Left ventricle myocardium inferior (tissue), 1 donor: Measurements from ENCODE around the gene VTI1A. TPM values are rescaled to one million over a fixed set of nuclear protein-coding genes. Genes with fewer than 3 reads are reported as not detected.

Experiments used
- DNase-seq: peaks from one replicate; pipeline ENCODE4 v3.0.0-alpha.2; 2020
- H3K27ac ChIP-seq: fragments of 200-600 bp; replicated peaks from 2 replicates; pipeline ENCODE4 v1.8.0; 2021
- H3K27me3 ChIP-seq: fragments of 200-600 bp; 2 replicates; pipeline ENCODE4 v1.8.0; 2021; ENCODE audit warnings: low read depth
- H3K36me3 ChIP-seq: fragments of 200-600 bp; 2 replicates; pipeline ENCODE4 v1.8.0; 2021
- H3K4me1 ChIP-seq: fragments of 200-600 bp; 2 replicates; pipeline ENCODE4 v1.8.0; 2021
- H3K4me3 ChIP-seq: fragments of 200-600 bp; 2 replicates; pipeline ENCODE4 v1.8.0; 2021; ENCODE audit warnings: mild to moderate bottlenecking, moderate library complexity
- H3K9me3 ChIP-seq: fragments of 200-600 bp; replicated peaks from 2 replicates; pipeline ENCODE4 v1.8.0; 2021
- intact Hi-C: fragments of 100-400 bp; cut with micrococcal nuclease; formaldehyde crosslinking; loops from one replicate; pipeline ENCODE4 v1.11.0; 2022
- total RNA-seq: library from RNA; stranded (reverse); fragmentation: NEBNext Ultra II Directional; extraction: Animal tissue kit (Norgen Biotek cat#: 25700); gene quantifications from one replicate; pipeline ENCODE4 v1.2.1, GENCODE V29; 2021
- TF ChIP-seq, protein P1 (sequence below): fragments of 200-600 bp; IDR thresholded peaks from 2 replicates; pipeline ENCODE4 v1.8.0; 2021; ENCODE audit warnings: antibody characterized with exemption, mild to moderate bottlenecking, borderline replicate concordance
- donor health status: DM: no; HTN: yes; CAD: no; lungs with severe emphysema.

The VTI1A gene
- total RNA-seq, 1 donor from 2014 or later: 20.5 TPM

DNA sequence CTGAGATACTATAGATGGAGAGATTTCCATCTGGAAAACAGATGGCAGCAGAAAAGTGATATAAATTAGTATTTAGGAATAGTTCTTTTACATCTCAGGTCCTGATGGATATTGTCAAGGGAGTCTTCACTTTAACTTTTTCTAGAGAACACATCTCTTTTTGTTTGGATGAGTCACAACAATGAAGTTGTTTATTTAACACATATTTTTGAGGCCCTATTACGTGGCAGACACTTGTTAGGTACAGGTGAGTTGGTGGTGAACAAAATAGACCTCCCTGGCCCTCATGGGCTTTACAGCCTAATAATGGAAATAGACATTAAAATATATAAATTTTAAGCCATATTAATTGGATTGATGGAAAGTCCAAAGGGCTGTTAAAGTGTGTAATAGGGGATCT lies 168.3 kb downstream of the VTI1A start:
- Histone ChIP-seq H3K36me3 (no peaks in the 10 kb centered on the region), H3K9me3 (peaks cover 18% of the 10 kb centered on the region), H3K4me1 (peaks cover 18% of the 10 kb centered on the region), H3K27me3 (no peaks in the 10 kb centered on the region), H3K4me3 (no peak overlapping the region), H3K27ac (no peak overlapping the region)
- intact Hi-C loops: no loop called here
- TF ChIP-seq, protein P1, sequence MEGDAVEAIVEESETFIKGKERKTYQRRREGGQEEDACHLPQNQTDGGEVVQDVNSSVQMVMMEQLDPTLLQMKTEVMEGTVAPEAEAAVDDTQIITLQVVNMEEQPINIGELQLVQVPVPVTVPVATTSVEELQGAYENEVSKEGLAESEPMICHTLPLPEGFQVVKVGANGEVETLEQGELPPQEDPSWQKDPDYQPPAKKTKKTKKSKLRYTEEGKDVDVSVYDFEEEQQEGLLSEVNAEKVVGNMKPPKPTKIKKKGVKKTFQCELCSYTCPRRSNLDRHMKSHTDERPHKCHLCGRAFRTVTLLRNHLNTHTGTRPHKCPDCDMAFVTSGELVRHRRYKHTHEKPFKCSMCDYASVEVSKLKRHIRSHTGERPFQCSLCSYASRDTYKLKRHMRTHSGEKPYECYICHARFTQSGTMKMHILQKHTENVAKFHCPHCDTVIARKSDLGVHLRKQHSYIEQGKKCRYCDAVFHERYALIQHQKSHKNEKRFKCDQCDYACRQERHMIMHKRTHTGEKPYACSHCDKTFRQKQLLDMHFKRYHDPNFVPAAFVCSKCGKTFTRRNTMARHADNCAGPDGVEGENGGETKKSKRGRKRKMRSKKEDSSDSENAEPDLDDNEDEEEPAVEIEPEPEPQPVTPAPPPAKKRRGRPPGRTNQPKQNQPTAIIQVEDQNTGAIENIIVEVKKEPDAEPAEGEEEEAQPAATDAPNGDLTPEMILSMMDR: no peak
- no peak for DNase-seq

DNA sequence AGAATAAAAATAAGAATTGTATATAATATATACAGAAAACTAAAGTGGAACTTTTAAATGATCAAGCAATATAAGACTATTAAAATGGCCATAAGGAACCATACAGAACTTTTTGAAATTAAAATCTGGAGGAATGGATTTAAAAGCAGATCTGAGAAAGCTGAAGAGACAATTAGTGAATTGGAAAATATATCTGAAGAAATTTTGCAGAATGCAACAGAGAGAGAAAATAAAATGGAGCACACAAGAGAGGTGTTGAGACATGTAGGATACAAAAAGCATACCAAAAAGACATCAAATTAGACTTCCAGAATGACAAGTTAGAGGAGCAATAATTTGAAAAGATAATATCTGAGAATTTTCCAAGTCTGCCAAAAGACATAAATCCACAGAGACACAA lies 169.6 kb downstream of the VTI1A start:
- no peak overlapping the region for H3K27ac ChIP-seq
- peaks cover 19% of the 10 kb centered on the region for H3K4me1 ChIP-seq
- no peak overlapping the region for H3K4me3 ChIP-seq
- H3K27me3 ChIP-seq: no peaks in the 10 kb centered on the region
- intact Hi-C loops: no loop called here
- DNase-seq: no peak
- peaks cover 18% of the 10 kb centered on the region for H3K9me3 ChIP-seq
- no peaks in the 10 kb centered on the region for H3K36me3 ChIP-seq
- TF ChIP-seq, protein P1: no peak

DNA sequence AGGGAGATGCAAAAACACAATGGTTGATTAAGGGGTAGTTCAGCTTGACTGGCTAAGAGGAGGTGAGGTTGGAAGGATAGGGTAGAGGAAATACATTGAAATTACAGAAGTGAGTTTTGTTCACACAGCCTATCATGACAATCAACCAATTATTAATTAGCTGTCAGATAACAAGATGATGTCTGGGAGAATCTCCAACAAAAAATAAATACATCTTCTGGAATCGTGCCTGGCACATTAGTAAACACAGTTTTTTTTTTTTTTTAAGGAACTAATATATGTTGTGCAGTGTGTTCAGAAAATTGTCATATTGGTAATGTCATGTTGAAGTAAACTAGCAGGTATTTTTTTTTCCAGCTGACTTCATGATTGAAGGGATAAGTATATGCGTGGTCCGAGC lies 171.8 kb downstream of the VTI1A start:
- DNase-seq: no peak
- Histone ChIP-seq H3K9me3 (peaks cover 18% of the 10 kb centered on the region), H3K4me1 (peaks cover 16% of the 10 kb centered on the region), H3K4me3 (no peak overlapping the region), H3K27ac (no peak overlapping the region), H3K36me3 (no peaks in the 10 kb centered on the region), H3K27me3 (no peaks in the 10 kb centered on the region)
- TF ChIP-seq, protein P1: no peak
- intact Hi-C loops: no loop called here

DNA sequence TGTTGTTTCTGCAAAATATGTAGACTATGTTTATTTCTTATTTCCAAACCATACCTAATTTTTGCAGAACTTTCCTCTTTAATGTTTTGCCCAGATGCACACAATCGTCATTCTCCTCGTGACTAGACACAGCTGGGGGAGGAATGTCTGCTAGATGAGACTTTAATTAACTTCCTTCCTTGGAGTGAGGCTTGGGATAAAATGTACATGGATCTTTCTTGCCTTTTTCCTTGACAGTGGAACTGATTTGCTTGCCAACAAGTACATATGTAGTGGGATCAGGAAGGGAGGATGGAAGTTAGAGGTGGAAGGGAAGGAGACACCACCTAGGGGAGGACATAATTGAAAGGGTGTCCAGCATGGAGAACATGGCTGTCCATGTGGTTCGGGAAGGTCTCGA lies 172.5 kb downstream of the VTI1A start:
- Histone ChIP-seq H3K27me3 (no peaks in the 10 kb centered on the region), H3K27ac (no peak overlapping the region), H3K4me1 (peaks cover 14% of the 10 kb centered on the region), H3K36me3 (no peaks in the 10 kb centered on the region), H3K9me3 (peaks cover 18% of the 10 kb centered on the region), H3K4me3 (no peak overlapping the region)
- TF ChIP-seq, protein P1: no peak
- DNase-seq: no peak
- intact Hi-C loops: no loop called here

DNA sequence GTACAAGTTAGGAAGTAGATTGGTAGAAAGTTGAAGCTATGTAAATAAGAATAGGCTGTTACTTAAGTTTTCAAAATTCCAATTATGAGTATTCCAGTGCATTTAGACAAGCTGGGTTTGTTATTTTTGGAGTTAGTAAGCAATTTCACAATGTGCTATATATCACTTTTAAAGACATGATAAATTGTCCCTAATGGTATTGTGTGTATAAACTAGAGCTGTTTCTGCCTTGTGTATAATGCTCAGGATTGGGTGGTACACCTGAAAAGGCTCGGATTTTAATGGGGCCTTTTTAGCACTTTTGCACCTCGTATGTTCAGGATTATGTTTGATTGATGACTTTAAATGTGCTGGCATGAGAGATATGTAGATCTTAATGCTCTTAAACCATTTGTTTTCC lies 175.8 kb downstream of the VTI1A start:
- no peaks in the 10 kb centered on the region for H3K9me3 ChIP-seq
- H3K27me3 ChIP-seq: no peaks in the 10 kb centered on the region

More for the DNA sequence above, 175.8 kb downstream of the VTI1A start:
- Histone ChIP-seq H3K4me3 (no peak overlapping the region), H3K4me1 (peaks cover 14% of the 10 kb centered on the region), H3K36me3 (no peaks in the 10 kb centered on the region), H3K27ac (no peak overlapping the region)
- no peak for DNase-seq
- TF ChIP-seq, protein P1: no peak
- intact Hi-C loops: no loop called here
